KMS-11 (cell line): ENCODE results near the gene RASGRP1.

ENCODE experiments used
- H2AFZ ChIP-seq: fragments of 200-600 bp; sonication (generic); 2 replicates; pipeline ENCODE4 v1.6.1; 2016; ENCODE audit warnings: antibody characterized with exemption, mixed run types, low read depth
- H3K27ac ChIP-seq: fragments of 200-600 bp; sonication (generic); 2 replicates; pipeline ENCODE4 v1.6.1; 2016; ENCODE audit warnings: mild to moderate bottlenecking, mixed run types
- H3K27me3 ChIP-seq: fragments of 200-600 bp; sonication (generic); 2 replicates; pipeline ENCODE4 v1.6.1; 2017; ENCODE audit warnings: mild to moderate bottlenecking, low read depth, mixed run types, moderate library complexity; ENCODE audit not compliant: insufficient read depth
- H3K36me3 ChIP-seq: fragments of 200-600 bp; sonication (generic); 2 replicates; pipeline ENCODE4 v1.6.1; 2017; ENCODE audit warnings: mild to moderate bottlenecking, mixed run types; ENCODE audit not compliant: insufficient read depth
- H3K4me1 ChIP-seq: fragments of 200-600 bp; sonication (generic); 2 replicates; pipeline ENCODE4 v1.6.1; 2016; ENCODE audit warnings: mild to moderate bottlenecking, low read depth, mixed run types; ENCODE audit not compliant: poor library complexity, severe bottlenecking
- H3K4me2 ChIP-seq: fragments of 200-600 bp; sonication (generic); 2 replicates; pipeline ENCODE4 v1.7.0; 2016; ENCODE audit warnings: mild to moderate bottlenecking, mixed run types
- H3K4me3 ChIP-seq: fragments of 200-600 bp; sonication (generic); IDR thresholded peaks from 2 replicates; pipeline ENCODE4 v1.6.1; 2017; ENCODE audit warnings: low read depth, low read length, mixed read lengths; ENCODE audit not compliant: insufficient read depth
- H3K79me2 ChIP-seq: fragments of 200-600 bp; sonication (generic); 2 replicates; pipeline ENCODE4 v1.6.1; 2016; ENCODE audit warnings: low read depth, mixed run types; ENCODE audit not compliant: insufficient read depth
- H3K9ac ChIP-seq: fragments of 200-600 bp; sonication (generic); 2 replicates; pipeline ENCODE4 v1.6.1; 2016; ENCODE audit warnings: mild to moderate bottlenecking, mixed run types
- H4K20me1 ChIP-seq: fragments of 200-600 bp; sonication (generic); 2 replicates; pipeline ENCODE4 v1.6.1; 2016; ENCODE audit warnings: mild to moderate bottlenecking, mixed run types; ENCODE audit not compliant: insufficient read depth
- TF ChIP-seq, protein P1 (sequence below): fragments of 200-600 bp; sonication (generic); conservative IDR thresholded peaks from 2 replicates; pipeline ENCODE4 v1.6.1; 2017; ENCODE audit warnings: low read depth, mild to moderate bottlenecking, antibody characterized with exemption, low read length, moderate library complexity, mixed read lengths

Gene RASGRP1

DNA sequence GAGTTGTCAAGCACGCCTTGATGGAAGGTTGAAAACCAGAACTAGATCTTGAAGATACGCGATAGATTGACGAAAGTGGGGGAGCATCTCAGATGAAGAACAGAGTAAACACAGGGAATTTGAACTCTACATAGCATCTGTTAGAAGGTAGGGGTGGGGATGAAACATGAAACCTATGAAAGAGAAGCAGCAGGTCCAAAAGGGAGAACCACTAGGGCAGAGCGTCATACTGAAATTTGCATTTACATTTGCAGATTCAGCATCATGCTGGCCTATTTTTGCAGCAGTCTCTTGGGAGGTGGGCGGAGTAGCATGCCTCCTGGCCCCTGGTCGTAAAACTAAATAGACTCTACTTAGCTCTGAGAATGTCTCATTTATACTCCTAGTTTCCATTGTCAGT is 46.1 kb upstream of the RASGRP1 start:
- H3K4me1 ChIP-seq: peaks cover 9% of the 10 kb centered on the region
- no peak overlapping the region; the same call in 1 of the 2 replicates for H2AFZ ChIP-seq
- H3K27me3 ChIP-seq: no peaks in the 10 kb centered on the region

DNA sequence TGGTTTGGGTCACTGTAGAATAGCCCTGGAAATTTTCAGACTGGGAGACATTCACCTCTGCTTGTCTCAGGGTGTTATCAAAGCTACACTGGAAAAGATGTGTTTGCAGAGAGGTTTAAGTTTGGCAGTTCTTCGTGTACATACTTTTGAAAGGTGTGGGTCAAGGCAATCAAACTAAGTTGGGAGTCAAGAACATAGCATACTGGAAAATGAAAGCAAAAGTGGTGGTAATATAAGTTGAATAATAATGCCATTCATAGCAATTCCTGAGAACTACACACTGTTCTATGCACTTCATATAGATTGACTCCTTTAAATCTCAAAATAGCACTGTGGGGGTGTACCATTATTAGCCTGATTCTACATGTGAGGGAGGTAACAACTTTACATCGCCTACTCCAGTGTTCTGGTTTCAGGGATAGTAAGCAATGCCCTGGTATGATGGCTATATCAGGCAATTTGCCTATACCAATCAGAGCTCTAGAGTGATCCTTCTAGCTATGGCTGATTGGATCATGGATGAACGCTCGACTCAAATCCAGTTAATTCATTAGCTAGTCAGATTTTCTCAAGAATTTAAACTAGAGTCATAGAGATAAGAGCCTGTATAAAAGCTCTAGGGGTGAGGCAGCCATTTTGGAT is 44.6 kb upstream of the RASGRP1 start:
- Histone ChIP-seq H3K36me3 (no peaks in the 10 kb centered on the region), H3K4me3 (no peak overlapping the region), H3K4me1 (peaks cover 9% of the 10 kb centered on the region), H3K27me3 (no peaks in the 10 kb centered on the region), H2AFZ (no peak overlapping the region; the same call in 1 of the 2 replicates), H4K20me1 (no peaks in the 10 kb centered on the region), H3K27ac (no peak overlapping the region), H3K4me2 (no peak overlapping the region), H3K9ac (no peak overlapping the region), H3K79me2 (no peaks in the 10 kb centered on the region)
- TF ChIP-seq, protein P1, sequence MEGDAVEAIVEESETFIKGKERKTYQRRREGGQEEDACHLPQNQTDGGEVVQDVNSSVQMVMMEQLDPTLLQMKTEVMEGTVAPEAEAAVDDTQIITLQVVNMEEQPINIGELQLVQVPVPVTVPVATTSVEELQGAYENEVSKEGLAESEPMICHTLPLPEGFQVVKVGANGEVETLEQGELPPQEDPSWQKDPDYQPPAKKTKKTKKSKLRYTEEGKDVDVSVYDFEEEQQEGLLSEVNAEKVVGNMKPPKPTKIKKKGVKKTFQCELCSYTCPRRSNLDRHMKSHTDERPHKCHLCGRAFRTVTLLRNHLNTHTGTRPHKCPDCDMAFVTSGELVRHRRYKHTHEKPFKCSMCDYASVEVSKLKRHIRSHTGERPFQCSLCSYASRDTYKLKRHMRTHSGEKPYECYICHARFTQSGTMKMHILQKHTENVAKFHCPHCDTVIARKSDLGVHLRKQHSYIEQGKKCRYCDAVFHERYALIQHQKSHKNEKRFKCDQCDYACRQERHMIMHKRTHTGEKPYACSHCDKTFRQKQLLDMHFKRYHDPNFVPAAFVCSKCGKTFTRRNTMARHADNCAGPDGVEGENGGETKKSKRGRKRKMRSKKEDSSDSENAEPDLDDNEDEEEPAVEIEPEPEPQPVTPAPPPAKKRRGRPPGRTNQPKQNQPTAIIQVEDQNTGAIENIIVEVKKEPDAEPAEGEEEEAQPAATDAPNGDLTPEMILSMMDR: no peak

More for the DNA sequence above, 46.1 kb upstream of the RASGRP1 start:
- Histone ChIP-seq H3K4me2 (no peak overlapping the region), H3K9ac (no peak overlapping the region), H3K36me3 (no peaks in the 10 kb centered on the region), H3K79me2 (no peaks in the 10 kb centered on the region), H3K27ac (no peak overlapping the region), H3K4me3 (no peak overlapping the region), H4K20me1 (no peaks in the 10 kb centered on the region)
- TF ChIP-seq, protein P1: no peak

DNA sequence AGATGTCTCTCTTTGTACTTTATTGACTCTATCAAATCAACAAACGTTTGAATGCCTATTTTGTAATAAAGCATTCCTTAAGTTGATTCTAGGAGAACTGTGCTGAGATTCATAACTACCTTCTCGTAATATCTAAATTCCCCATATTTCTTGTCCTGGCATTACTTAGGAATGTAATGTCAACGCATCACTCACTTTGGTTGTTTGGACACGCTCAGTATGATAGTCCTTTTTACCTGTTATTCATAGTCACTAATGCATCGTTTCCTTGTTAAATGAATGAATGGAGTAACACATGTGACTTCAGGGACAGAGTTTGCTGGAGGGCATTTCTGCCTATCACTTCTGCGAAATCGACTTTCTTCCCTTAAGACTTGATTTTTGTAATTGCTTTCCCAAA is 44.1 kb upstream of the RASGRP1 start:
- Histone ChIP-seq H3K27me3 (no peaks in the 10 kb centered on the region), H3K4me3 (no peak overlapping the region), H3K4me2 (no peak overlapping the region), H3K36me3 (no peaks in the 10 kb centered on the region), H2AFZ (no peak overlapping the region), H3K79me2 (no peaks in the 10 kb centered on the region), H4K20me1 (no peaks in the 10 kb centered on the region), H3K4me1 (peaks cover 9% of the 10 kb centered on the region), H3K27ac (no peak overlapping the region), H3K9ac (no peak overlapping the region)
- TF ChIP-seq, protein P1: no peak

DNA sequence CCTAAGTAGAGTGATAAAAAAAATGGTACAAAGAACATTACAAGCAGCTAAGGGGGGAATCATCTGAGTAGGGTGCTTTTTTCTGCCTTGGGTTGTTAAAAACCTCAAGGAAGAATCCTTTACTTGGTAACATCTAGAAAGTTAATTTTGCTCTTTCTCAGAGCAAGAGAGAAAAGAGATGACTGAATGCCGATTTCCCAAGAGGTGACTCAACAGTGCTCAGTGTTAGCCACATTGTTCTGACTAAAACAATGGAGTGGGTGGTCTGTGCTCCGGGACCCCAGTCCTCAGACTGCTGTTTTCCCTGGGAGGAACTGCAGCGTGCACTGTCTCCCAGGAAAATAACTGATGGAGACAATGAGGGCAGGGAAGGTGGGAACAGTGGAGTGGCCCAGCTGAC is 41.1 kb upstream of the RASGRP1 start:
- H3K4me2 ChIP-seq: no peak overlapping the region
- no peak overlapping the region for H2AFZ ChIP-seq
- no peak overlapping the region for H3K4me3 ChIP-seq
- H3K27ac ChIP-seq: no peak overlapping the region
- H3K4me1 ChIP-seq: peaks cover 4% of the 10 kb centered on the region
- H3K79me2 ChIP-seq: no peaks in the 10 kb centered on the region
- H4K20me1 ChIP-seq: no peaks in the 10 kb centered on the region
- H3K27me3 ChIP-seq: no peaks in the 10 kb centered on the region
- H3K9ac ChIP-seq: no peak overlapping the region
- H3K36me3 ChIP-seq: no peaks in the 10 kb centered on the region
- TF ChIP-seq, protein P1: no peak
